HEK293 (cell line): ENCODE results near the gene BSDC1.

Experiments
- GLIS2 ChIP-seq: fragments of 450-650 bp; formaldehyde crosslinking; IDR thresholded peaks from 2 replicates; pipeline ENCODE4 v1.5.1; 2016; ENCODE audit warnings: missing biosample characterization, missing genetic modification characterization
- IKZF3 ChIP-seq: fragments of 450-650 bp; IDR thresholded peaks from 2 replicates; pipeline ENCODE4 v1.5.0; 2018; ENCODE audit warnings: missing biosample characterization, mild to moderate bottlenecking, missing genetic modification characterization, moderate library complexity
- KLF1 ChIP-seq: fragments of 450-650 bp; formaldehyde crosslinking; IDR thresholded peaks from 2 replicates; pipeline ENCODE4 v1.5.1; 2016; ENCODE audit warnings: missing biosample characterization, missing genetic modification characterization
- KLF10 ChIP-seq: fragments of 450-650 bp; IDR thresholded peaks from 2 replicates; pipeline ENCODE4 v1.5.1; 2018; ENCODE audit warnings: missing biosample characterization, mild to moderate bottlenecking, missing genetic modification characterization
- KLF16 ChIP-seq: fragments of 450-650 bp; formaldehyde crosslinking; IDR thresholded peaks from 2 replicates; pipeline ENCODE4 v1.5.1; 2017; ENCODE audit warnings: missing biosample characterization, missing genetic modification characterization
- KLF7 ChIP-seq: fragments of 450-650 bp; formaldehyde crosslinking; IDR thresholded peaks from 2 replicates; pipeline ENCODE4 v1.5.1; 2016; ENCODE audit warnings: missing biosample characterization, missing genetic modification characterization, borderline replicate concordance
- KLF8 ChIP-seq: fragments of 450-650 bp; formaldehyde crosslinking; IDR thresholded peaks from 2 replicates; pipeline ENCODE4 v1.5.1; 2016; ENCODE audit warnings: missing biosample characterization, missing genetic modification characterization
- KLF9 ChIP-seq: fragments of 450-650 bp; formaldehyde crosslinking; IDR thresholded peaks from 2 replicates; pipeline ENCODE4 v1.5.1; 2016; ENCODE audit warnings: missing biosample characterization, missing genetic modification characterization, low read depth
- SP2 ChIP-seq: fragments of 450-650 bp; formaldehyde crosslinking; IDR thresholded peaks from 2 replicates; pipeline ENCODE4 v1.5.1; 2016; ENCODE audit warnings: missing biosample characterization, missing genetic modification characterization
- SP3 ChIP-seq: fragments of 450-650 bp; formaldehyde crosslinking; IDR thresholded peaks from 2 replicates; pipeline ENCODE4 v1.5.1; 2016; ENCODE audit warnings: missing biosample characterization, missing genetic modification characterization
- YY1 ChIP-seq: fragments of 450-650 bp; formaldehyde crosslinking; IDR thresholded peaks from 2 replicates; pipeline ENCODE4 v1.5.1; 2018; ENCODE audit warnings: missing biosample characterization, missing genetic modification characterization
- ZBTB21 ChIP-seq: fragments of 450-650 bp; formaldehyde crosslinking; IDR thresholded peaks from 2 replicates; pipeline ENCODE4 v1.5.1; 2017; ENCODE audit warnings: missing biosample characterization, missing genetic modification characterization
- ZBTB8A ChIP-seq: fragments of 450-650 bp; formaldehyde crosslinking; IDR thresholded peaks from 2 replicates; pipeline ENCODE4 v1.5.1; 2016; ENCODE audit warnings: missing biosample characterization, missing genetic modification characterization
- ZFHX2 ChIP-seq: fragments of 450-650 bp; formaldehyde crosslinking; conservative IDR thresholded peaks from 2 replicates; pipeline ENCODE4 v1.5.1; 2016; ENCODE audit warnings: missing biosample characterization, missing genetic modification characterization
- ZFP3 ChIP-seq: fragments of 450-650 bp; formaldehyde crosslinking; IDR thresholded peaks from 2 replicates; pipeline ENCODE4 v1.5.1; 2016; ENCODE audit warnings: low read depth, missing biosample characterization, missing genetic modification characterization
- ZNF146 ChIP-seq: fragments of 450-650 bp; formaldehyde crosslinking; IDR thresholded peaks from 2 replicates; pipeline ENCODE4 v1.5.1; 2016; ENCODE audit warnings: missing biosample characterization, missing genetic modification characterization
- ZNF23 ChIP-seq: fragments of 450-650 bp; formaldehyde crosslinking; IDR thresholded peaks from 2 replicates; pipeline ENCODE4 v1.5.1; 2016; ENCODE audit warnings: missing biosample characterization, missing genetic modification characterization, borderline replicate concordance
- ZNF302 ChIP-seq: fragments of 450-650 bp; formaldehyde crosslinking; IDR thresholded peaks from 2 replicates; pipeline ENCODE4 v1.5.1; 2016; ENCODE audit warnings: missing biosample characterization, missing genetic modification characterization, low read depth
- ZNF335 ChIP-seq: fragments of 450-650 bp; formaldehyde crosslinking; conservative IDR thresholded peaks from 2 replicates; pipeline ENCODE4 v1.5.1; 2016; ENCODE audit warnings: missing biosample characterization, missing genetic modification characterization
- ZNF501 ChIP-seq: fragments of 450-650 bp; formaldehyde crosslinking; IDR thresholded peaks from 2 replicates; pipeline ENCODE4 v1.5.1; 2016; ENCODE audit warnings: missing biosample characterization, missing genetic modification characterization
- ZNF510 ChIP-seq: fragments of 450-650 bp; formaldehyde crosslinking; IDR thresholded peaks from 2 replicates; pipeline ENCODE4 v1.5.1; 2018; ENCODE audit warnings: mild to moderate bottlenecking, missing genetic modification characterization, missing biosample characterization; ENCODE audit not compliant: insufficient replicate concordance
- ZNF561 ChIP-seq: fragments of 450-650 bp; IDR thresholded peaks from 2 replicates; pipeline ENCODE4 v1.5.1; 2018; ENCODE audit warnings: missing biosample characterization, missing genetic modification characterization, borderline replicate concordance
- ZNF610 ChIP-seq: fragments of 450-650 bp; formaldehyde crosslinking; IDR thresholded peaks from 2 replicates; pipeline ENCODE4 v1.5.1; 2016; ENCODE audit warnings: missing biosample characterization, missing genetic modification characterization, borderline replicate concordance
- ZNF76 ChIP-seq: fragments of 450-650 bp; formaldehyde crosslinking; IDR thresholded peaks from 2 replicates; pipeline ENCODE4; 2016; ENCODE audit warnings: low read depth, missing biosample characterization, missing genetic modification characterization, borderline replicate concordance
- ZSCAN16 ChIP-seq: fragments of 450-650 bp; formaldehyde crosslinking; IDR thresholded peaks from 2 replicates; pipeline ENCODE4 v1.5.1; 2016; ENCODE audit warnings: missing biosample characterization, missing genetic modification characterization
- ZSCAN30 ChIP-seq: fragments of 450-650 bp; IDR thresholded peaks from 2 replicates; pipeline ENCODE4 v1.5.1; 2018; ENCODE audit warnings: missing biosample characterization, mild to moderate bottlenecking, missing genetic modification characterization, moderate library complexity
- TF ChIP-seq, protein P1 (sequence below): fragments of 450-650 bp; formaldehyde crosslinking; IDR thresholded peaks from 2 replicates; pipeline ENCODE4 v1.5.1; 2016; ENCODE audit warnings: missing biosample characterization, missing genetic modification characterization
- TF ChIP-seq, protein P2 (sequence below): fragments of 450-650 bp; formaldehyde crosslinking; conservative IDR thresholded peaks from 2 replicates; pipeline ENCODE4 v1.5.1; 2016; ENCODE audit warnings: low read depth, missing biosample characterization, missing genetic modification characterization
- TF ChIP-seq, protein P3 (sequence below): fragments of 450-650 bp; formaldehyde crosslinking; IDR thresholded peaks from 2 replicates; pipeline ENCODE4 v1.5.1; 2016; ENCODE audit warnings: missing biosample characterization, missing genetic modification characterization
- TF ChIP-seq, protein P4 (sequence below): fragments of 450-650 bp; formaldehyde crosslinking; IDR thresholded peaks from 2 replicates; pipeline ENCODE4 v1.5.1; 2016; ENCODE audit warnings: missing biosample characterization, missing genetic modification characterization

BSDC1 gene

DNA sequence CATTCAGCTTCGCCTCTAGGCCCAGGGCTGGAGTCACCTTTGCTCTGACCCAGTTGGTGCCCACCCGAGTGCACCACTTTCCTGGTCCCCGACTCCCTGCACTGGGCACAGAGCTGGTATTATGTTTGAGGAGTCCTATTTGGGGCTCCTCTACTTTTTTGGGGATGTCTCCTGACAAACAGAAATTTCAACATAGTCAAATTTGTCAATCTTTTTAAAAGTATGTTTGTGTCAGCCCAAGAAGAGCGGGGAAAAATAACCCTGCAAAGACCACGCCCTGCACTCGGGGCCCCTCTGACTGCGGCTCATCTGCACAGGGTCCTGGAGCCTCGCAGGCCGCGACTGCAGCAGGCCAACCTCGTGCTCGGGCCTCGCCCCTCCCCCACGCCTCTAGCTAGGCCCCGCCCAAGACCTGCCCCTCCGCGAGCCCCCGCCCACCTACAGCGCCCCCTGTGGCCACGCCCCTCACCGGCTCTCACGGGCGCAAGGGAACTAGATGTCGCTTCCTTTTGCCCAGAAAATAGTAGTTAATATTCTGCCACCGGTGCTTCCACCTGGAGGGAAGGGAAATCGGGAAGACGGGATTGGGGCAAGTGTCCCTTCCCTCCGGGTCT is 43.3 kb downstream of the BSDC1 start (continued):
- TF ChIP-seq, protein P1, sequence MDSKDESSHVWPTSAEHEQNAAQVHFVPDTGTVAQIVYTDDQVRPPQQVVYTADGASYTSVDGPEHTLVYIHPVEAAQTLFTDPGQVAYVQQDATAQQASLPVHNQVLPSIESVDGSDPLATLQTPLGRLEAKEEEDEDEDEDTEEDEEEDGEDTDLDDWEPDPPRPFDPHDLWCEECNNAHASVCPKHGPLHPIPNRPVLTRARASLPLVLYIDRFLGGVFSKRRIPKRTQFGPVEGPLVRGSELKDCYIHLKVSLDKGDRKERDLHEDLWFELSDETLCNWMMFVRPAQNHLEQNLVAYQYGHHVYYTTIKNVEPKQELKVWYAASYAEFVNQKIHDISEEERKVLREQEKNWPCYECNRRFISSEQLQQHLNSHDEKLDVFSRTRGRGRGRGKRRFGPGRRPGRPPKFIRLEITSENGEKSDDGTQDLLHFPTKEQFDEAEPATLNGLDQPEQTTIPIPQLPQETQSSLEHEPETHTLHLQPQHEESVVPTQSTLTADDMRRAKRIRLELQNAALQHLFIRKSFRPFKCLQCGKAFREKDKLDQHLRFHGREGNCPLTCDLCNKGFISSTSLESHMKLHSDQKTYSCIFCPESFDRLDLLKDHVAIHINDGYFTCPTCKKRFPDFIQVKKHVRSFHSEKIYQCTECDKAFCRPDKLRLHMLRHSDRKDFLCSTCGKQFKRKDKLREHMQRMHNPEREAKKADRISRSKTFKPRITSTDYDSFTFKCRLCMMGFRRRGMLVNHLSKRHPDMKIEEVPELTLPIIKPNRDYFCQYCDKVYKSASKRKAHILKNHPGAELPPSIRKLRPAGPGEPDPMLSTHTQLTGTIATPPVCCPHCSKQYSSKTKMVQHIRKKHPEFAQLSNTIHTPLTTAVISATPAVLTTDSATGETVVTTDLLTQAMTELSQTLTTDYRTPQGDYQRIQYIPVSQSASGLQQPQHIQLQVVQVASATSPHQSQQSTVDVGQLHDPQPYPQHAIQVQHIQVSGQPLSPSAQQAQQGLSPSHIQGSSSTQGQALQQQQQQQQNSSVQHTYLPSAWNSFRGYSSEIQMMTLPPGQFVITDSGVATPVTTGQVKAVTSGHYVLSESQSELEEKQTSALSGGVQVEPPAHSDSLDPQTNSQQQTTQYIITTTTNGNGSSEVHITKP (tag by site-specific recombination): no peak
- TF ChIP-seq KLF1 (tag by site-specific recombination): peak; percentile 90
- TF ChIP-seq ZSCAN30: 0 out of 2 replicates have a peak, but pooled peaks have one; percentile 60
- TF ChIP-seq ZNF561: peak; percentile 79; the same call in 1 of the 2 replicates
- peak; percentile 95 for TF ChIP-seq SP3 (tag by site-specific recombination)
- peak; percentile 34; the same call in 1 of the 2 replicates for TF ChIP-seq IKZF3 (tag by site-specific recombination)
- TF ChIP-seq KLF16 (tag by site-specific recombination): peak; percentile 91
- no peak for TF ChIP-seq ZNF510 (tag by site-specific recombination)
- no peak for TF ChIP-seq ZNF146 (tag by site-specific recombination)
- TF ChIP-seq ZFP3 (tag by site-specific recombination): no peak
- TF ChIP-seq, protein P2, sequence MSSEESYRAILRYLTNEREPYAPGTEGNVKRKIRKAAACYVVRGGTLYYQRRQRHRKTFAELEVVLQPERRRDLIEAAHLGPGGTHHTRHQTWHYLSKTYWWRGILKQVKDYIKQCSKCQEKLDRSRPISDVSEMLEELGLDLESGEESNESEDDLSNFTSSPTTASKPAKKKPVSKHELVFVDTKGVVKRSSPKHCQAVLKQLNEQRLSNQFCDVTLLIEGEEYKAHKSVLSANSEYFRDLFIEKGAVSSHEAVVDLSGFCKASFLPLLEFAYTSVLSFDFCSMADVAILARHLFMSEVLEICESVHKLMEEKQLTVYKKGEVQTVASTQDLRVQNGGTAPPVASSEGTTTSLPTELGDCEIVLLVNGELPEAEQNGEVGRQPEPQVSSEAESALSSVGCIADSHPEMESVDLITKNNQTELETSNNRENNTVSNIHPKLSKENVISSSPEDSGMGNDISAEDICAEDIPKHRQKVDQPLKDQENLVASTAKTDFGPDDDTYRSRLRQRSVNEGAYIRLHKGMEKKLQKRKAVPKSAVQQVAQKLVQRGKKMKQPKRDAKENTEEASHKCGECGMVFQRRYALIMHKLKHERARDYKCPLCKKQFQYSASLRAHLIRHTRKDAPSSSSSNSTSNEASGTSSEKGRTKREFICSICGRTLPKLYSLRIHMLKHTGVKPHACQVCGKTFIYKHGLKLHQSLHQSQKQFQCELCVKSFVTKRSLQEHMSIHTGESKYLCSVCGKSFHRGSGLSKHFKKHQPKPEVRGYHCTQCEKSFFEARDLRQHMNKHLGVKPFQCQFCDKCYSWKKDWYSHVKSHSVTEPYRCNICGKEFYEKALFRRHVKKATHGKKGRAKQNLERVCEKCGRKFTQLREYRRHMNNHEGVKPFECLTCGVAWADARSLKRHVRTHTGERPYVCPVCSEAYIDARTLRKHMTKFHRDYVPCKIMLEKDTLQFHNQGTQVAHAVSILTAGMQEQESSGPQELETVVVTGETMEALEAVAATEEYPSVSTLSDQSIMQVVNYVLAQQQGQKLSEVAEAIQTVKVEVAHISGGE (tag by site-specific recombination): peak; percentile 48; the same call in 1 of the 2 replicates
- peak; percentile 45; the same call in 1 of the 2 replicates for TF ChIP-seq ZNF76
- TF ChIP-seq ZFHX2: peak; percentile 83
- TF ChIP-seq ZNF23: no peak
- TF ChIP-seq GLIS2 (tag by site-specific recombination): peak; percentile 88
- TF ChIP-seq ZNF501 (tag by site-specific recombination): 0 out of 2 replicates have a peak, but pooled peaks have one; percentile 24
- TF ChIP-seq YY1 (tag by site-specific recombination): 0 out of 2 replicates have a peak, but pooled peaks have one; percentile 28
- no peak for TF ChIP-seq ZNF302 (tag by site-specific recombination)
- TF ChIP-seq KLF9: peak; percentile 96
- no peak for TF ChIP-seq SP2
- TF ChIP-seq ZBTB21 (tag by site-specific recombination): no peak
- peak; percentile 52; the same call in 1 of the 2 replicates for TF ChIP-seq ZNF610 (tag by site-specific recombination)
- TF ChIP-seq ZSCAN16 (tag by site-specific recombination): 0 out of 2 replicates have a peak, but pooled peaks have one; percentile 39
- peak; percentile 88 for TF ChIP-seq KLF8 (tag by site-specific recombination)
- peak; percentile 70; the same call in 1 of the 2 replicates for TF ChIP-seq ZNF335 (tag by site-specific recombination)
- TF ChIP-seq, protein P3, sequence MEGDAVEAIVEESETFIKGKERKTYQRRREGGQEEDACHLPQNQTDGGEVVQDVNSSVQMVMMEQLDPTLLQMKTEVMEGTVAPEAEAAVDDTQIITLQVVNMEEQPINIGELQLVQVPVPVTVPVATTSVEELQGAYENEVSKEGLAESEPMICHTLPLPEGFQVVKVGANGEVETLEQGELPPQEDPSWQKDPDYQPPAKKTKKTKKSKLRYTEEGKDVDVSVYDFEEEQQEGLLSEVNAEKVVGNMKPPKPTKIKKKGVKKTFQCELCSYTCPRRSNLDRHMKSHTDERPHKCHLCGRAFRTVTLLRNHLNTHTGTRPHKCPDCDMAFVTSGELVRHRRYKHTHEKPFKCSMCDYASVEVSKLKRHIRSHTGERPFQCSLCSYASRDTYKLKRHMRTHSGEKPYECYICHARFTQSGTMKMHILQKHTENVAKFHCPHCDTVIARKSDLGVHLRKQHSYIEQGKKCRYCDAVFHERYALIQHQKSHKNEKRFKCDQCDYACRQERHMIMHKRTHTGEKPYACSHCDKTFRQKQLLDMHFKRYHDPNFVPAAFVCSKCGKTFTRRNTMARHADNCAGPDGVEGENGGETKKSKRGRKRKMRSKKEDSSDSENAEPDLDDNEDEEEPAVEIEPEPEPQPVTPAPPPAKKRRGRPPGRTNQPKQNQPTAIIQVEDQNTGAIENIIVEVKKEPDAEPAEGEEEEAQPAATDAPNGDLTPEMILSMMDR: peak; percentile 85
- peak; percentile 85 for TF ChIP-seq KLF10 (tag by site-specific recombination)
- TF ChIP-seq, protein P4, sequence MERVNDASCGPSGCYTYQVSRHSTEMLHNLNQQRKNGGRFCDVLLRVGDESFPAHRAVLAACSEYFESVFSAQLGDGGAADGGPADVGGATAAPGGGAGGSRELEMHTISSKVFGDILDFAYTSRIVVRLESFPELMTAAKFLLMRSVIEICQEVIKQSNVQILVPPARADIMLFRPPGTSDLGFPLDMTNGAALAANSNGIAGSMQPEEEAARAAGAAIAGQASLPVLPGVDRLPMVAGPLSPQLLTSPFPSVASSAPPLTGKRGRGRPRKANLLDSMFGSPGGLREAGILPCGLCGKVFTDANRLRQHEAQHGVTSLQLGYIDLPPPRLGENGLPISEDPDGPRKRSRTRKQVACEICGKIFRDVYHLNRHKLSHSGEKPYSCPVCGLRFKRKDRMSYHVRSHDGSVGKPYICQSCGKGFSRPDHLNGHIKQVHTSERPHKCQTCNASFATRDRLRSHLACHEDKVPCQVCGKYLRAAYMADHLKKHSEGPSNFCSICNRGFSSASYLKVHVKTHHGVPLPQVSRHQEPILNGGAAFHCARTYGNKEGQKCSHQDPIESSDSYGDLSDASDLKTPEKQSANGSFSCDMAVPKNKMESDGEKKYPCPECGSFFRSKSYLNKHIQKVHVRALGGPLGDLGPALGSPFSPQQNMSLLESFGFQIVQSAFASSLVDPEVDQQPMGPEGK: peak; percentile 89
- TF ChIP-seq ZBTB8A (tag by site-specific recombination): peak; percentile 18; the same call in 1 of the 2 replicates
- peak; percentile 42; the same call in 1 of the 2 replicates for TF ChIP-seq KLF7 (tag by site-specific recombination)
